HG02943 (cell line): ENCODE data around the gene MSH5.
A peak's percentile ranks its signal among the peaks of the same experiment; 100 is the strongest.
"Not testable (repeated sequence)": the region's sequence is repeated elsewhere in the genome, so short reads cannot be mapped to it uniquely, and the experiment has no call there.

Experiments used
- ATAC-seq: cut with Tn5 transposase; IDR thresholded peaks from one replicate; pipeline ENCODE4 v1.9.1; 2021; ENCODE audit warnings: mild to moderate bottlenecking, low read depth, moderate library complexity; ENCODE audit not compliant: unreplicated experiment

MSH5 gene

DNA sequence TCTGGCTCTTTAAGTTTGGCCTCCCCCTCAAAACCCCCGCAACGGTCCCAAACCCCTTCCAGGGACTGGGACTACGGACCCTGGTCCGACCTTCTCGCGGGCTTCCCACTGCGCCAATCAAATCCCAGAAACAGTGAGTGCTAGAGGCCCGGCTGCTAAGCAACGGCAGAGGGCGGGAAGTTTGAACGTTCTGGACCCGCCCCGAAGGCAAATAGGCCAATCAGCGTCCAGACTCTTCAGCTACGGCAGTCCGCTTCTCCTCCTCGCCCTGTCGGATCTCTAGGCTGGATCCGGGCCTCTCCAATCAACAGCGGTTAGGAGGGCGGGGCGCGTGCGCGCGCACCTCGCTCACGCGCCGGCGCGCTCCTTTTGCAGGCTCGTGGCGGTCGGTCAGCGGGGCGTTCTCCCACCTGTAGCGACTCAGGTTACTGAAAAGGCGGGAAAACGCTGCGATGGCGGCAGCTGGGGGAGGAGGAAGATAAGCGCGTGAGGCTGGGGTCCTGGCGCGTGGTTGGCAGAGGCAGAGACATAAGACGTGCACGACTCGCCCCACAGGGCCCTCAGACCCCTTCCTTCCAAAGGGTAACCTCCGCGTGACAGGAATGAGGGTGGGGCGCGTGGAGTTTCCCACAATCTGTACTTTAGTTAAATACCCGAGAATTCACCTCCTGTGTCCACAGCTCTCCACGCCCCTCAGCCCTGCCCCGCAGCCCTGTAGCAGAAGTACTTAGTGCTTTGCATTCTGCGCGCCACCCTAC is at the start of gene MSH5:
TSS of gene MSH5 (plus strand) at position 367 of the 758 bp plus-strand sequence. CDS start 462 bp downstream, outside the sequence.
- peak; percentile 62 for ATAC-seq

DNA sequence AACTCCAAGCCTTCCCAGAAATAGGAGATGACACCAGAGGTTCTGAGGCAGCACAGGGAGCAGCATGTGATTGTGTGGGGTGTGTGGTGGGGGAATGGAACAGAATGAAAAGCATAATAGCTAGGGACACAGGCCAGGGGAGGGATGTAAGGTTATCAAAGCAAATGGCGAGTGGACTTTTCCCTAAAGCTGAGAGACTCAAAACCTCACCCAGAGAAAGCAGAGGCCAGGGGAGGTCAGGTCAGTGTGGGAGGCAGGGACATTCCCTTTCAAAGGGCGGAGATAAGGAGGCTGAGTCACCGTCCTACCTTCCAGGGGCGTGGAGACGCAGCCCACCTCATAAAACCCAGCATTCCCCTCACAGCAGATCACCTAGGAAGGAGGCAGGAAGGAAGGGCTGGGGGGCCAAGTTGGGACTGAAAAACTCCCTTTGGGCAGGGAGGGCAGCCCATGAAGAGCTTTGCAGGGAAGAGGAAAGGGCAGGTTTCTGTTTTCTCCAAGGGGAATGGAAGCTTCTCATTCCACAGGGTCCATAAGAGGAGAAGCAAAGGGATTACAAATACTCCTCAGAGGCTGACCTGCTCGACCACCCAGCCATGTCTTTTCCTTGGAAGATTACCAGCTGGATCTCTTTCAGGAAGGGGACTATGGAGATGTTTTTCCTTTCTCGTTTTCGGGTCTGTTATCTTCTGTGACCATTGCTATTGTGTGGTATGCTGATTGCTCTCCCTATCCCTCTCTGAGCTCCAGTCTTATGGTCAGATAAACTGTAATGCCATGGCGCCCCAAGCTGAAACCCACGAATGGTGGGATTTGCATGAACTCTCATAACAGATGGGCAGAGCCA is 49.4 kb upstream of the MSH5 start:
- ATAC-seq: no peak

- ATAC-seq: no peak
These were observed 48.7 kb upstream of the MSH5 start for GRCh38 chr6:31691078-31691463.

DNA sequence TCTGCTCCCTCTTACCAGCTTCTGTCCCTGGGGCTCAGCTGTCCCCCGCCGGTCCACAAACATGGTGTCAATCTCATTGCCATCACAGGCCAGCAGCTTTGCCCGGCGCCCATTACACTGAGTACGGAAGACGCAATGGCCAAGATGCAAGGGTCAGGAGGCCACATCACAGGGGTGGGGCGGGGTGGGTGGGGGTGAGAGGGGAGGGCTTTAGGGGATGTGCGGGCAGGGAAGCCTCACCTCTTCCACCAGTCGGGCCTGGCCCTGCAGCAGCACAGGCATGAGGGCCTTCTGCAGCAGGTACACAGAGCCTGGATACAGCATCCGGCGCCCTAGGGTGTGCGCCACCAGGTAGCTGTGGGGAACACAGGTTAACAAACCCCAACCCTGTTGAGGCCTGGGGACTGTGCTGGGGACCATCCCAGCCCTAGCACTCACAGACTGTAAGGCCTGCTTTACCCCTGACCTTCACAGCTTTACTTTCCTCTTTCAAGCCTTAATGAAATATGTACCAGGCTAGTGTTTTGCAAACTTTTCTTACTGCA is 48.2 kb upstream of the MSH5 start:
- ATAC-seq: no peak

- ATAC-seq: no peak
These were observed 47.5 kb upstream of the MSH5 start for GRCh38 chr6:31692353-31692752.

DNA sequence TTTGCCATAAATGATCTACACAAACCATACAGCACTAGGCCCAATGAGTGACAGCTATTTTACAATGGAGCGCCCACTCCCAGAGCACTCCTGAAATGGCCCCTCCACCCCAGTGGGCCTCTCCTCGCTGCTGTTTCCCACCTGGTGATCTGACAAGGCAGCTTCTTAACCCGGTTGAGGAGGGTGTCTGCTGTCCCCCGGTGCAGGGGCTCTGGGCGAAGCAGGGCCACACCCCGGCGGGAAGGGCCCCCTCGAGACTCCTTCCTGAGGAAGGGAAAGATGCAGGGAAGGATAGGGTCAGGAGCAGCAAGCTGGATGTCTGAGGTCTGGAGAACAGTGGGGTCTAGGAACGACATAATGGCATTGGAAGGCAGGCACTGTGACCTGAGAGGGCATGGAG is 46.9 kb upstream of the MSH5 start:
- ATAC-seq: no peak

GRCh38 chr6:31693535-31693934 is 46.3 kb upstream of the MSH5 start:
- no peak for ATAC-seq

DNA sequence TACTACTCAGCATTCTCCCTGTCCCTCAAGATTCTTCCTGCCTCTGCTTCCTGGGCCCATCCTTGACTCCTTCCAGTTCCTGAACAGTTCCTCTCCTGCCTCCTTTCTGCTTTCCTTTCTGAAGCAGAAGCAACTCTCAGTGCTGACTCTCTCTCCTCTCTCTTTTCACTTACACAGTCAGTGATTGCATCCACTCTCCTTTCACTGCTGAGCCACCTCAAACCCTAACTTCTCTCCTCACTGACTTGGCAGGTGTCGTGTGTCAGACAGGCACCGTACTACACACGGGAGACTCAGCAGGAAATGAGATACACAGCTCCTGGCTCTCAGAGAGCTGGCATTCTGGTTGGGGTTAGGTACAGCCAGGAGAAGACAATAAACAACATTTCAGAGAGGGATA is 42.2 kb upstream of the MSH5 start:
- ATAC-seq: no peak

DNA sequence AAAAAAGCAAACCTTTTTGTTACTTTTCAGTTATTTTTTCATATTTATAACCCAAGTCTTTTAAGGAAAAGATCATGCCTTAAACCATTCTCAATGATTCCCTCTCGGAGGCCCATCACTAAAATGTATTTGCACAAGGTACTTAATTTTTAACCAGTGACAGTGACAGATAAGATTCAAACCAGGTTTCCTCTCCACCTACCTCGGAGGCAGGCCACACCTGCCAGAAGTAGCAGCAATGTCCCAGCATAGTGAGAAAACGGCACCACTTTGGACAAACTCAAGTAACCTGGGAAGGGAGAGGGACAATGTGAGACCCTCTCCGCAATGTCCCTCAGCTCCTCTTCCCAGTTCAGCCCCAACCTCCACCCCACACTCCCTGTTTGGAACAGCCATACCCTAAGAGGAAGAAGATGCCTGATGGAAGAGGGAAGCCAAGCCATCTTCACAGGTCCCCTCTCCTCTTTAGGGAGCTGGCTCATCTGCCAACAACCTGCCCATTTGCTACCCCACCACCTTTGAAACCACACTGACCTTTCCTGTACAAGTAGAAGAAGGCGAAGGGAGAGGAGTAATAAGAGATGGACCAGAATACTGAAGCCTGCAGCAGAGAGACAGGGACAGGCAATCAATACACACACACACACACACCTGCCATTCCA is 38.9 kb upstream of the MSH5 start:
- no peak for ATAC-seq

- no peak for ATAC-seq
These were observed 38.0 kb upstream of the MSH5 start for GRCh38 chr6:31701666-31702404.

- no peak for ATAC-seq
These were observed 37.4 kb upstream of the MSH5 start for GRCh38 chr6:31702405-31702818.

- peak; percentile 75 for ATAC-seq
These were observed 36.7 kb upstream of the MSH5 start, which contains the start of gene ABHD16A for GRCh38 chr6:31702819-31703716. Gene ABHD16A, minus strand, starts transcription at chr6:31703324. Its CDS starts 43 bp downstream, at chr6:31703281.

GRCh38 chr6:31705931-31706330 is 33.9 kb upstream of the MSH5 start:
- no peak for ATAC-seq

GRCh38 chr6:31706599-31706998 is 33.2 kb upstream of the MSH5 start, which contains the start of gene LY6G6F:
Gene LY6G6F, plus strand, starts transcription at chr6:31706866. Its CDS starts 41 bp downstream, at chr6:31706907.
- ATAC-seq: no peak

DNA sequence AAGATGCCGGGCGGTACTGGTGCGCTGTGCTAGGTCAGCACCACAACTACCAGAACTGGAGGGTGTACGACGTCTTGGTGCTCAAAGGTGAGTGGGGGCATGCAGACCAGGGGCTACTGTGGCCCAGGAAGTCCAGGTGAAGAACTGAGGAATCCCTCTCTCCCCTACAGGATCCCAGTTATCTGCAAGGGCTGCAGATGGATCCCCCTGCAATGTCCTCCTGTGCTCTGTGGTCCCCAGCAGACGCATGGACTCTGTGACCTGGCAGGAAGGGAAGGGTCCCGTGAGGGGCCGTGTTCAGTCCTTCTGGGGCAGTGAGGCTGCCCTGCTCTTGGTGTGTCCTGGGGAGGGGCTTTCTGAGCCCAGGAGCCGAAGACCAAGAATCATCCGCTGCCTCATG is 32.1 kb upstream of the MSH5 start:
- no peak for ATAC-seq

GRCh38 chr6:31708224-31708623 is 31.6 kb upstream of the MSH5 start:
- no peak for ATAC-seq

DNA sequence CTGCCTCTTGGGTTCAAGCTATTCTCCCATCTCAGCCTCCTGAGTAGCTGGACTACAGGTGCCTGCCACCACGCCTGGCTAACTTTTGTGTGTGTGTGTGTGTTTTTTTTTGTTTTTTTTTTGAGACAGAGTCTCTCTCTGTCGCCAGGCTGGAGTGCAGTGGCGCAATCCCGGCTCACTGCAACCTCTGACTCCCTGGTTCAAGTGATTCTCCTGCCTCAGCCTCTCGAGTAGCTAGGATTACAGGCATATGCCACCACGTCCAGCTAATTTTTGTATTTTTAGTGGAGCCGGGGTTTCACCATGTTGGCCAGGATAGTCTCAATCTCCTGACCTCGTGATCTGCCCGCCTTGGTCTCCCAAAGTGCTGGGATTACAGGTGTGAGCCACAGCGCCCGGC is 30.6 kb upstream of the MSH5 start:
- not testable (repeated sequence) for ATAC-seq

DNA sequence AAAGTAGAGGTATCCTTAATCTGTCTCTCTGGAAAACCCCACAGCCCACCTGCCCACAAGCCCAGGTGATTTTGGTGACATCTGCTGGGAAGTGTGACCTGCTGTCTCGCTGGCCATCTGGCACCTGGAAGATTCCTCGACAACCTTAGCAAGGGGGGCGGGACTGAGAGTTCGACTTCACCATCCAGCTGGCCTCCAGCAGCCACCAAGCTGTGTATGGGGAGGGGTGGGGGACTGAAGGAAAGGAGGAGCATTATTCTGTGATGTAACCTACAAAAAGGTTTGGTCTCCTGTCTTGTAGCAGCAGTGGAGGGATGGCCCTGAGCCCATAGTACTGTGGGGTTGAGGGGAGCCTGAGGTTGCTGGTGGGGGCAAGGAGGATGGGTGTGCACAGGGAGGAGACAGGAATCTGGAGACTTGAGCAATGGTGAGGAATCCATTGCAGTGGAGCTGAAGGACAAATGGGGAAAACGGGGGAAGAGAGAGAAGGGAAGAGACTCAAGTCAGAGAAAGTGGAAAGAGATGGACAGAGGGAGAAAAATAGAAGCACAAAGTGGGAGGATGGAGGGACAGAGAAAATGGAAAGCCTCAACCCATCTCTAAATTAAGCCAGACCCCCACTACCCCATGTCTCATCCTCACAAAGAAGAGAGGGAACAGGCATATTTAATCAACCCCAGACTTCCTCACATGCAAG is 29.1 kb upstream of the MSH5 start:
- ATAC-seq: no peak
